Raji (cell line): Measurements from ENCODE around the gene PROSER1.

ENCODE experiments used
- POLR2A ChIP-seq: IDR thresholded peaks from 2 replicates; pipeline ENCODE4 v1.6.1; 2011; ENCODE audit warnings: low read depth, low read length, control low read depth; ENCODE audit not compliant: insufficient read depth

The PROSER1 gene

GRCh38 chr13:39037880-39038568 is at the start of gene PROSER1, which contains the start of gene NHLRC3:
TSS of gene PROSER1 (minus strand) at chr13:39038089. CDS start at chr13:39037242, 847 bp downstream.
TSS of gene NHLRC3 (plus strand) at chr13:39038456. CDS start at chr13:39038640, 184 bp downstream.
- peak; percentile 72 for TF ChIP-seq POLR2A

- TF ChIP-seq POLR2A: no peak
Observed at GRCh38 chr13:39073983-39074382, 36.1 kb upstream of the PROSER1 start.

- TF ChIP-seq POLR2A: no peak
Observed at GRCh38 chr13:39072842-39073241, 35.0 kb upstream of the PROSER1 start.

- no peak for TF ChIP-seq POLR2A
Observed at GRCh38 chr13:39062004-39062403, 24.1 kb upstream of the PROSER1 start.

GRCh38 chr13:39058040-39058439 is 20.2 kb upstream of the PROSER1 start:
- no peak for TF ChIP-seq POLR2A

- TF ChIP-seq POLR2A: no peak
Observed at GRCh38 chr13:39056018-39056417, 18.1 kb upstream of the PROSER1 start.

- no peak for TF ChIP-seq POLR2A
Observed at GRCh38 chr13:39054112-39054511, 16.2 kb upstream of the PROSER1 start.

- no peak for TF ChIP-seq POLR2A
Observed at GRCh38 chr13:39052944-39053343, 15.1 kb upstream of the PROSER1 start.

- TF ChIP-seq POLR2A: no peak
Observed at GRCh38 chr13:39051157-39051556, 13.3 kb upstream of the PROSER1 start.

- TF ChIP-seq POLR2A: no peak
Observed at GRCh38 chr13:39049274-39049673, 11.4 kb upstream of the PROSER1 start.

GRCh38 chr13:39048806-39049205 is 10.9 kb upstream of the PROSER1 start:
- TF ChIP-seq POLR2A: no peak

- TF ChIP-seq POLR2A: no peak
Observed at GRCh38 chr13:39047560-39047959, 9.7 kb upstream of the PROSER1 start.

GRCh38 chr13:39044536-39044935 is 6.6 kb upstream of the PROSER1 start:
- TF ChIP-seq POLR2A: no peak

GRCh38 chr13:39040206-39040605 is 2.3 kb upstream of the PROSER1 start:
- no peak for TF ChIP-seq POLR2A

GRCh38 chr13:39039041-39039440 is 1.2 kb upstream of the PROSER1 start:
- no peak for TF ChIP-seq POLR2A

- TF ChIP-seq POLR2A: no peak; the same call in 1 of the 2 replicates
Observed at GRCh38 chr13:39038569-39039030, 711 bp upstream of the PROSER1 start.

- no peak for TF ChIP-seq POLR2A
Observed at GRCh38 chr13:39037410-39037879, 444 bp downstream of the PROSER1 start.
